Measurements from ENCODE around the gene PIK3R4. TPM values are rescaled to one million over a fixed set of nuclear protein-coding genes. Genes with fewer than 3 reads are reported as not detected.

The PIK3R4 gene
- polyA plus RNA-seq, 1 of the 3 experiments (the other 2 are of a cell fraction): 27.2 TPM

DNA sequence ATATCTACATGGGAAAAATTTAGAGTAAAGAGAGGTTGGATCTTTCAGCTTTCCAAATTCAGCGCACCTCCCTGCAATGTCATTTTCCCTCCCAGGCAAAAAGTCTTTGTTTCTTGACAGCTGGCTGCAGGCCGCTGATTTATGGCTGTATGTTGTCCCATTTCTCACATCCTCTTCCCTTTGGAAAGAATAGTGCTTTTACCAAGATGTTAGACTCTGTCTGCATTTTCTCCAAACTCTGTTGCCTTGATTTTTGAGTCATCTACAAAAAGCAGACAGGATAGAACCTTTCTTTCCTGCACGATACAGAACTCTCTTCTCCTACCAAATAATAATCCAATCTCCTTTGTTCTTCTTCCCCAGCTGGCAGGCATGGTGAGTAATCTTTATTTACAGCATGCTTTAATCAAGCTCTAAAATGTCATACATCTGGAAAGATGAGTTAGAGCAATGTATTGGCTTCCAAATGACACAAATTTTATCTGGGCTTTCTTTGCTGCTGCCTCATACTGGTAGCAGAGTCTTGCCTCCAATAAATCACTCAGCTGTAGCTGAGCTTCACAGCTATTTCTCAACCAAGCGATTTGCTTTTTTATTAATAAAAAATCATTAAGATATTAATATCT lies 101.9 kb downstream of the PIK3R4 start (continued):
- TF ChIP-seq, protein P1, sequence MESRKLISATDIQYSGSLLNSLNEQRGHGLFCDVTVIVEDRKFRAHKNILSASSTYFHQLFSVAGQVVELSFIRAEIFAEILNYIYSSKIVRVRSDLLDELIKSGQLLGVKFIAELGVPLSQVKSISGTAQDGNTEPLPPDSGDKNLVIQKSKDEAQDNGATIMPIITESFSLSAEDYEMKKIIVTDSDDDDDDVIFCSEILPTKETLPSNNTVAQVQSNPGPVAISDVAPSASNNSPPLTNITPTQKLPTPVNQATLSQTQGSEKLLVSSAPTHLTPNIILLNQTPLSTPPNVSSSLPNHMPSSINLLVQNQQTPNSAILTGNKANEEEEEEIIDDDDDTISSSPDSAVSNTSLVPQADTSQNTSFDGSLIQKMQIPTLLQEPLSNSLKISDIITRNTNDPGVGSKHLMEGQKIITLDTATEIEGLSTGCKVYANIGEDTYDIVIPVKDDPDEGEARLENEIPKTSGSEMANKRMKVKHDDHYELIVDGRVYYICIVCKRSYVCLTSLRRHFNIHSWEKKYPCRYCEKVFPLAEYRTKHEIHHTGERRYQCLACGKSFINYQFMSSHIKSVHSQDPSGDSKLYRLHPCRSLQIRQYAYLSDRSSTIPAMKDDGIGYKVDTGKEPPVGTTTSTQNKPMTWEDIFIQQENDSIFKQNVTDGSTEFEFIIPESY (IDR thresholded peaks at IDR 0.05; ENCODE audit: borderline replicate concordance, low read depth): no peak
- TF ChIP-seq FOXJ3 (CRISPR knock-in tag; IDR thresholded peaks at IDR 0.05): no peak

DNA sequence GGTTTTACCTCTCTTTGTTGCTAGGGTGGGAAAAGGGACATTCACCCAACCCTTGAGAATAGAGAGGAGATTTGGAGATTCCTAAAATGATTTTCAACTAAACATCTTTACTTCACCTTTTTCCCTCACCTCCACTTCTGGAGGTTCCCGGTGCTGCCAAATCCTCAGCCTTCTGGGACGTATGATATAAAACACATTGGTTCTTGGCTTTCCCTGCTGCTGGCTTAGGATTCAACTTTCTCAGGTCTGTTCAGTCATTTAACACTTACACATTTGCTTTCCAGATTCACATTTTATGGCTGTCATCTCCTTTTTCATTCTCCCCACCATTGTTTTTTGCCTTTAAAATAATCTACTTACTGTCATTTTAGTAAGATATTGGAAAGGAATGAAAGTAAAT lies 106.6 kb downstream of the PIK3R4 start:
- POLR2A ChIA-PET: no interaction called here

More for the DNA sequence above, 106.6 kb downstream of the PIK3R4 start:
- H3K4me2 ChIP-seq: no peak overlapping the region
- TF ChIP-seq POLR2AphosphoS5 (IDR thresholded peaks at IDR 0.05; ENCODE audit: low read depth, low read length) (no peak), EZH2phosphoT487 (IDR thresholded peaks at IDR 0.05; ENCODE audit: borderline replicate concordance, low read depth) (no peak), NRF1 (IDR thresholded peaks at IDR 0.05; ENCODE audit: low read depth, low read length) (no peak), FOXJ3 (CRISPR knock-in tag; IDR thresholded peaks at IDR 0.05) (no peak), ELF1 (IDR thresholded peaks at IDR 0.05) (no peak), MEF2A (IDR thresholded peaks at IDR 0.05; ENCODE audit: borderline replicate concordance, low read depth) (no peak), NFIC (IDR thresholded peaks at IDR 0.05; ENCODE audit: borderline replicate concordance) (no peak), FOSL2 (IDR thresholded peaks at IDR 0.05; ENCODE audit: borderline replicate concordance, low read depth) (no peak), GABPA (IDR thresholded peaks at IDR 0.05; ENCODE audit: low read depth) (no peak)
- TF ChIP-seq, protein P2, sequence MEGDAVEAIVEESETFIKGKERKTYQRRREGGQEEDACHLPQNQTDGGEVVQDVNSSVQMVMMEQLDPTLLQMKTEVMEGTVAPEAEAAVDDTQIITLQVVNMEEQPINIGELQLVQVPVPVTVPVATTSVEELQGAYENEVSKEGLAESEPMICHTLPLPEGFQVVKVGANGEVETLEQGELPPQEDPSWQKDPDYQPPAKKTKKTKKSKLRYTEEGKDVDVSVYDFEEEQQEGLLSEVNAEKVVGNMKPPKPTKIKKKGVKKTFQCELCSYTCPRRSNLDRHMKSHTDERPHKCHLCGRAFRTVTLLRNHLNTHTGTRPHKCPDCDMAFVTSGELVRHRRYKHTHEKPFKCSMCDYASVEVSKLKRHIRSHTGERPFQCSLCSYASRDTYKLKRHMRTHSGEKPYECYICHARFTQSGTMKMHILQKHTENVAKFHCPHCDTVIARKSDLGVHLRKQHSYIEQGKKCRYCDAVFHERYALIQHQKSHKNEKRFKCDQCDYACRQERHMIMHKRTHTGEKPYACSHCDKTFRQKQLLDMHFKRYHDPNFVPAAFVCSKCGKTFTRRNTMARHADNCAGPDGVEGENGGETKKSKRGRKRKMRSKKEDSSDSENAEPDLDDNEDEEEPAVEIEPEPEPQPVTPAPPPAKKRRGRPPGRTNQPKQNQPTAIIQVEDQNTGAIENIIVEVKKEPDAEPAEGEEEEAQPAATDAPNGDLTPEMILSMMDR (IDR thresholded peaks at IDR 0.05): no peak
- TF ChIP-seq, protein P3, sequence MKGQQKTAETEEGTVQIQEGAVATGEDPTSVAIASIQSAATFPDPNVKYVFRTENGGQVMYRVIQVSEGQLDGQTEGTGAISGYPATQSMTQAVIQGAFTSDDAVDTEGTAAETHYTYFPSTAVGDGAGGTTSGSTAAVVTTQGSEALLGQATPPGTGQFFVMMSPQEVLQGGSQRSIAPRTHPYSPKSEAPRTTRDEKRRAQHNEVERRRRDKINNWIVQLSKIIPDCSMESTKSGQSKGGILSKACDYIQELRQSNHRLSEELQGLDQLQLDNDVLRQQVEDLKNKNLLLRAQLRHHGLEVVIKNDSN (IDR thresholded peaks at IDR 0.05; ENCODE audit: borderline replicate concordance, low read depth): no peak
- TF ChIP-seq, protein P4, sequence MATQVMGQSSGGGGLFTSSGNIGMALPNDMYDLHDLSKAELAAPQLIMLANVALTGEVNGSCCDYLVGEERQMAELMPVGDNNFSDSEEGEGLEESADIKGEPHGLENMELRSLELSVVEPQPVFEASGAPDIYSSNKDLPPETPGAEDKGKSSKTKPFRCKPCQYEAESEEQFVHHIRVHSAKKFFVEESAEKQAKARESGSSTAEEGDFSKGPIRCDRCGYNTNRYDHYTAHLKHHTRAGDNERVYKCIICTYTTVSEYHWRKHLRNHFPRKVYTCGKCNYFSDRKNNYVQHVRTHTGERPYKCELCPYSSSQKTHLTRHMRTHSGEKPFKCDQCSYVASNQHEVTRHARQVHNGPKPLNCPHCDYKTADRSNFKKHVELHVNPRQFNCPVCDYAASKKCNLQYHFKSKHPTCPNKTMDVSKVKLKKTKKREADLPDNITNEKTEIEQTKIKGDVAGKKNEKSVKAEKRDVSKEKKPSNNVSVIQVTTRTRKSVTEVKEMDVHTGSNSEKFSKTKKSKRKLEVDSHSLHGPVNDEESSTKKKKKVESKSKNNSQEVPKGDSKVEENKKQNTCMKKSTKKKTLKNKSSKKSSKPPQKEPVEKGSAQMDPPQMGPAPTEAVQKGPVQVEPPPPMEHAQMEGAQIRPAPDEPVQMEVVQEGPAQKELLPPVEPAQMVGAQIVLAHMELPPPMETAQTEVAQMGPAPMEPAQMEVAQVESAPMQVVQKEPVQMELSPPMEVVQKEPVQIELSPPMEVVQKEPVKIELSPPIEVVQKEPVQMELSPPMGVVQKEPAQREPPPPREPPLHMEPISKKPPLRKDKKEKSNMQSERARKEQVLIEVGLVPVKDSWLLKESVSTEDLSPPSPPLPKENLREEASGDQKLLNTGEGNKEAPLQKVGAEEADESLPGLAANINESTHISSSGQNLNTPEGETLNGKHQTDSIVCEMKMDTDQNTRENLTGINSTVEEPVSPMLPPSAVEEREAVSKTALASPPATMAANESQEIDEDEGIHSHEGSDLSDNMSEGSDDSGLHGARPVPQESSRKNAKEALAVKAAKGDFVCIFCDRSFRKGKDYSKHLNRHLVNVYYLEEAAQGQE (IDR thresholded peaks at IDR 0.05; ENCODE audit: low read depth, low read length): no peak
- TF ChIP-seq, protein P5, sequence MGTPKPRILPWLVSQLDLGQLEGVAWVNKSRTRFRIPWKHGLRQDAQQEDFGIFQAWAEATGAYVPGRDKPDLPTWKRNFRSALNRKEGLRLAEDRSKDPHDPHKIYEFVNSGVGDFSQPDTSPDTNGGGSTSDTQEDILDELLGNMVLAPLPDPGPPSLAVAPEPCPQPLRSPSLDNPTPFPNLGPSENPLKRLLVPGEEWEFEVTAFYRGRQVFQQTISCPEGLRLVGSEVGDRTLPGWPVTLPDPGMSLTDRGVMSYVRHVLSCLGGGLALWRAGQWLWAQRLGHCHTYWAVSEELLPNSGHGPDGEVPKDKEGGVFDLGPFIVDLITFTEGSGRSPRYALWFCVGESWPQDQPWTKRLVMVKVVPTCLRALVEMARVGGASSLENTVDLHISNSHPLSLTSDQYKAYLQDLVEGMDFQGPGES (IDR thresholded peaks at IDR 0.05; ENCODE audit: low read depth, low read length): no peak
- no peak overlapping the region for H2AFZ ChIP-seq (ENCODE audit: low read depth)
- no peaks in the 10 kb centered on the region for H3K9me2 ChIP-seq
- no peak for DNase-seq
- CTCF ChIA-PET: interaction anchor here (2.3 kb wide), 1 partner anchor 15 kb away, joined by 8 read pairs; no protein-coding TSS in a partner anchor
- no peaks in the 10 kb centered on the region for H3K79me2 ChIP-seq (ENCODE audit: insufficient read depth)
- no peaks in the 10 kb centered on the region for H4K20me1 ChIP-seq (ENCODE audit: insufficient read depth)
- no peaks in the 10 kb centered on the region for H3K36me3 ChIP-seq (replicated peaks in 1 of 2; ENCODE audit: control insufficient read depth in 1 of 2, insufficient read depth in 2 of 2, low read length in 1 of 2)
- WGBS (ENCODE audit: low lambda C conversion rate): 94% methylated on average over 2 of the region's 2 CpGs
- H3K4me3 ChIP-seq (ENCODE audit: low read depth in 2 of 2, low read length in 1 of 2): no peak overlapping the region
- H3K9me3 ChIP-seq: no peaks in the 10 kb centered on the region
- no peak overlapping the region for H3K9ac ChIP-seq
- no peaks in the 10 kb centered on the region for H3F3A ChIP-seq (replicated peaks; ENCODE audit: insufficient read depth)
- no peaks in the 10 kb centered on the region for H3K27me3 ChIP-seq (ENCODE audit: insufficient read depth)
- H3K4me1 ChIP-seq (ENCODE audit: control insufficient read depth in 1 of 2, insufficient read depth in 2 of 2, low read depth in 1 of 2, low read length in 1 of 2): no peaks in the 10 kb centered on the region; a peak in 1 of 4 replicates
- H3K27ac ChIP-seq (ENCODE audit: low read depth in 2 of 2, low read length in 1 of 2): no peak overlapping the region
